DMS153 treated with DMSO at 0.1 percent for 48 hours (cell line): ENCODE data around the gene ABTB2.

Experiments used
- DNase-seq: peaks from one replicate; lab custom pipeline; 2025; ENCODE audit not compliant: unreplicated experiment; lab: John Stamatoyannopoulos, UW

ABTB2 gene

GRCh38 chr11:34176751-34177209 is 181.0 kb downstream of the ABTB2 start:
- peak; percentile 2 for DNase-seq

DNA sequence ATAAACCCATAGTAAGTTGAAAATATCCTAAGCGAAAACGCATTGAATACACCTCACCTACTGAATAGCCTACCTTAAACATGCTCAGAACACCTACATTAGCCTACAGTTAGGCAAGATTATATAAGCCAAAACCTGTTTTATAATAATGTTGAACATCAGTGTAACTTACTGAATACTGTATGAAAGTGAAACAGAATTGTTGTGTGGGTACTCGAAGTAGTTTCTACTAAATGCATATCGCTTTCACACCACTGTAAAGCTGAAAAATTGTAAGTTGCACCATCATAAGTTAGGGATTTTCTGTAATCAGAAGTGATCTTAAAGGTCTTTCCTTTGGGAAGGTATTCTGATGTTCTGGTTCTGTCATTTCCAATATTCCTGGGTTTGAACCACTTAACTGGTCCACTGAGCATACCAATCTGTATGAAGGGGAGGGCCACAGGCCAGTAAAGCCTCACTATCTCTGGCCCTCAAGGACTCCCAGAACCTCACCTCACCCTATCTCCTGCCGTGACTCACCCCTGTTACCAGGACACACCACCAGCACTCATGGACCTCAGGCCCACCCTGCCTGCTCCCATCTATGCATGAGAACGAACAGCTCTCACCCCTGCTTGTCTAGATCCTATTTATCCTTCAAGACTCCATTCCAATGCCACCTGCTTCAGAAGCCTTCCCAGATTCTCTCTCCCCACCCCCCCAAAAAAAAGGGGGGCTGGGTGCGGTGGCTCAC is 182.4 kb downstream of the ABTB2 start:
- DNase-seq, result no peak

GRCh38 chr11:34174412-34175041 is 183.3 kb downstream of the ABTB2 start:
- DNase-seq, result peak; percentile 51

DNA sequence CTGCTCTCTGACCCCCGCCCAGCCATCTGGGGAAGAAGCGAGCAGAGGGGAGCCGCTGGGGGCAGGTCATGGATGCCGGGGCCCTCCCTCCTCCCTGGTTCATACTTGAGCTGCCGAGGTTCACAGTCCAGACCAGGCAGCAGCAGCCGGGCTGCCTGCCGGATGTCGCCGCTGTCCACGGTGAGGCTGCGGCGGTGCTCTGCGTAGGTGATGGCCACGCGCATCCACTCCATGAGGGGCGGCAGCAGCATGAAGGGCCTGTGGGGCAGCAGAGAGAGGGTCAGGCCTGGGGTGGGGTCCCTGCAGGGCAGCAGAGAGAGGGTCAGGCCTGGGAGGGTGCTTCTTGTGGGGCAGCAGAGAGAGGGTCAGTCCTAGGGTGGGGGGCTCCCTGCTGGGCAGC is 184.8 kb downstream of the ABTB2 start:
- DNase-seq, result no peak

DNA sequence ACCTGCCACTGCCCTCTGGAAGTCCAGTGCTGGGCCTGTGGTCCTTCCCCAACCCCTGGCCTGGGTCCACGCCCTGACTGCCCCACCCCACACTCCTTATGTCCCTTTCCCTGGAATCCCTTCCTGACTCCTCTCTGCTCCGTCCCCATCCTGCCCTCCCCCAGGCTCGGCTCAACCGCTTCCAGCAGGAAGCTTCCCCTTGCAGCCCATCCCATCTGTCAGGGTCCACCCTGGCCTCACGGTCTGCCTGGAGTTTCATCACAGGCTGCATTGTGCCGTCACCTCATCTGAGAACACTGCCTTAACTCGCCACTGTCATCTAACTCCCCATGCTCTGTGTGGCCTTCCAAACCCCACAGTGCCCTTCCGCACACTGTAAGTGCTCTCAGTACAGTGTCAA is 188.1 kb downstream of the ABTB2 start:
- no peak for DNase-seq

DNA sequence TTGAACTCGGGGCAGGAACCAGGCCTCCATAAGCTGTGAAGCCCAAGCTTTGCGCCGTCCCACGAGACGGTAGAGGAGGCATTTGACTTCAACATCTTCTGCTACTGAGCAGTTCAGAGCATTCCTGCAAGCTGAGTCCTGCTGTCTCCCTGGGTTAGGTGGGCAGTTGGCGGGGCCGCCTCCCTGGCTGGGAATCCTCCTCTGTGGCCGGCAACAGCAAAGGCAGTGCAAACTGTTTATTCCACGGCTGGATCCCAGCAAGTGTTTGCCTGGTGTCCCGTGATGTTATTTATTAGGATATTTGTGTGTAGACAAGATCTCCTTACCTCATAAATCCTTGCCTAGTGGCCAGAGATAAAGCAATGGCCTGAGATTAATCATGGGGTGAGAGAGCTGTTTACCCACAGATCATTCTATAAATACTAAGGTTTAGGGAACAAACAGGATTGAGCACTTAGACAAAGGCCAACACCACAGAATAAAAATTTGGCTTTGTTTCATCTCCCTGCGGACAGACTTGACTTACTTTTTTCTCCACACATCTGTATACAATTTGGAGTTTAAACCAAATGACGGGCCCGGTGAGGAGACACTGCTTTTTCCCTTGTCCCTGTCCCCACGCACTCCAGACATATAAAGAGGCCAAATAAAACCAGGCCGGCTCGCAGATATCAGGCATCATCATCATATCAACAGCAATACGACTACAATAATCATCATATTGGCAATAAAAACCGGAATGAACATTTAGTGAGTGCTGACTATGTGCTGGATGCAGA is 189.0 kb downstream of the ABTB2 start:
- no peak for DNase-seq

DNA sequence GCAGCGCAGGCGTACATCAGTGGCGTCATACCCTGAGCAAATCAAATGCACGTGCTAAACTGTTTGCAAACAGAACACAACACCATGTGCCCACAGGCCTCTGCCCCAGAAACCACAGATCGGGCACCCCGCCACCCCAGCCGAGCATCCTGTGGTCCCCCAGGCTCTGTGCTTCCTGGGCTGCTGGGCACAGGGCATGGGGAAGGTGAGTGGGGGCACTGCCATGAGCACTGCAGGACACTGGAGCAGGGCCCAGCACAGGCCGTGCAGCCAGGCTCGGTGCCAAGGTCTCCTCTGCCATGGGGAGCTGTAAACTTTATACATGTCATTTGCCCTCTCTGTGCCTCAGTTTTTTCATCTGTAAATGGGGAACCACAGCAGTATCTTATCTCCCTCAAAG is 189.8 kb downstream of the ABTB2 start:
- DNase-seq, result no peak

DNA sequence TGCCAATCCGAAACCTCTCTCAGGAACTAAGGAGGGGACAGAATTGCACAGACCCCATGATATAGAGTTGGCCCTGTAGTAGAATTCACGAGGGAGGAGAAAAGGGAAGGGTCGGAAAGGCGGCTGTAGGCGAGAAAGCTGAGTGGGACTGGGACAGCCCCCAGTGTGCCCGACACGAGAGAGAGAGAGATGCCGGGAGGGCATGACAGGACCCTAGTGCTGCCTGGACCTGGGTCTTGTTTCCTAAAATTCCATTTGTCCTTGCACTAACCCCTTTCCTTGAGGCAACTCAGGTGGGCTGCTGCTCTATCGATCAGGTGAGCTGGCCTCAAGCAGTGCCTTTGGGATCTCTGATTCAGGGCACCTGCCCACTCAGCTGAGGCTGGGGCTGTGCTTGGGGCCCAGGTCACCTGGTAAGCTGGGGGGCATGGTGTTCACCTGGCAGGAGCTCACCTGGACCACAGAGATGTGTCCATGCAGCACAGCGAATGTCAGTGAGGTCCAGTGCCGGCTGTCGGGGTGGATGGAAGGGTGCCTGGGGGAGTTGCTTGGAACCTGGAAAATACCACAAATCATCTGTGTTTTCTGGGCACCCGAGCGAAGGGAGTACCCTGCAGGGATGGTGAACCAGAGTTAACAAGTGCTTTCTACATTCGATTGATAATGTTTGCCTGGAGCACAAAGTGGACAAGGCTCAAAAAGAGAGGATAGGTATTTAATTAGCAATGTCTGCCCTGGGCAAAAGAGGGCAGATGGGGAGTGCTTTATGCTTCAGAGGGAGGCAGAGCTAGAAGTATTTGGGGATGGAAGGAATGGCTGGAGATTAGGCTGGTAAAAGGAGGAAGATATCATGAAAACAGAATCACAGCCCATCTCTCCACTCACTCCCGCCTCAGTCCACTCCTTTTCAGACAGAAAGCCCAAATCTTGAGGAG is 190.7 kb downstream of the ABTB2 start:
- no peak for DNase-seq

DNA sequence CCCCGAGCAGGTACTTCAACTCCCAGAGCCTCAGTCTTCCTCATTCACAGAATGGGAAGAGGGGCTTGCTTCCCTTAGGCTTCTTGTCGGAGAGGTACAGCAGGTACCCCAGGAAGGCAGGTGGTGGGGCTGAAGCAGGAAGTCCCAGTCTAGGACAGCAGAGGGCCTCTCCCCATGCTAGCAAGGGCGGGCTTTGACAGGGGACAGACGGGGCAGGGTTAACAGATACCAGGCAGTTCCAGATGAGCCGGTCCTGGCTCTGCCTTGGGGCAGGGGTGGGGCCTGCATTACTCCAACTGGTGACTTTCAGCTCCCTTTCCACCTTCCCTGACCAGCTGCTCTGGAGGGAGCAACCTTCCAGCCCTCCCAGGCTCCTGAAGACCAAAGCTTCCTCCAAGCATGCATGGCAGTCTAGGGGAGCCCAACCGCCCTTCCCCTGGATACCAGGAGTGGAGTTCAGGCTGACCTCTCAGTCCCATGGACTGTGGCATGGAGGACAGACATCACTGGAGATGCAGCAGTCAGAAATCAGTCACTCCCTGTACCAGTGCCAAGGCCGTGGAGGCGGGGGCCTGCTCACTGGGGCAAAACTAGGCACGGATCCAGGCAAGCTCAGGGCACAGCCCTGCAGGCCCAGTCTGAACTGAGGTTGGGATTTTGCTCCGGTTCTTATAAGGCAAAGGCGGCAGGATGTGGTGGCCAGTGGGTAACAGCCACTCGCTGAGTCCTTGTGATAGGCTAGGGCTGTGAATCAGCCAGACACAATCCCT is 191.8 kb downstream of the ABTB2 start:
- DNase-seq, result no peak

DNA sequence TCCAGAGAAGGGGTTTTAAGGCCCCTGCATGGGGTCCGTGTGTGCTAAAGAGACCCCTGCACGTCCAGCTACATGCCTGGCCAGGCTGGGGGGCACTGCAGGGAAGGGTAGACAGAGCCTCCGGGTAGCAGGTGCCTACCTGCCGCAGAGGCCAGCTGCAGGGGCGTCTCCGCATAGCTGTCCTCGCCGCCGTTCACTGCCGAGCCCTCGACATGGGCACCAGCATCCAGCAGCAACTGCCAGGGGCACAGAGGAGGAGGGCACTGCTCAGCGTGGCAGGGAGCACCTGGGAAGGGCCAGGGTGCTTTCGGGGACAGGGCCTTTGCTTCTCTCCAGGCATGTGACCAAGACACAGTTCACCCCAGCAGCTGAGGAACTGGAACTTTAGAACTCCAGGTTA is 192.7 kb downstream of the ABTB2 start:
- DNase-seq, result no peak

DNA sequence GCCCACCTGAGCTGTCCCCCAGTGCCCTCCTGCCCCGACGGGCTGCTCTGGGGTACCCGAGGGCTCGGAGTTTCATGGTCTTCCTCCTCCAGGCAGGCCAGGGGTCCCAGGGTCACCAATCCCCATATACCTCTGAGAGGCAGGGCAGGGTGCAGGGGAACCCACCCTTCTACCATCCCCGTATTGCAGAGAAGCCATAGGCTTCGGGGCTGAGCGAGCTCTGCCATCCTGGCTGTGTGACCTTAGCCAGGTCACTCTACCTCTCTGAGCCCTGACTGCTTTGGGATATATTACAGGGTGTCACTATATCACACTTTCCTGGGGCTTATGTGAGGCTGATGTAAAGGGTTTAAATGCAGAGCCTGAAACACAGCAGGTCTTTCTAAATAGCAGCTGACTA is 195.0 kb downstream of the ABTB2 start:
- no peak for DNase-seq

- DNase-seq, result no peak
These were observed 195.4 kb downstream of the ABTB2 start for GRCh38 chr11:34162493-34162820.

- no peak for DNase-seq
These were observed 195.9 kb downstream of the ABTB2 start for GRCh38 chr11:34161812-34162492.

GRCh38 chr11:34161361-34161760 is 196.4 kb downstream of the ABTB2 start:
- DNase-seq, result no peak

GRCh38 chr11:34160791-34161190 is 197.0 kb downstream of the ABTB2 start:
- no peak for DNase-seq

DNA sequence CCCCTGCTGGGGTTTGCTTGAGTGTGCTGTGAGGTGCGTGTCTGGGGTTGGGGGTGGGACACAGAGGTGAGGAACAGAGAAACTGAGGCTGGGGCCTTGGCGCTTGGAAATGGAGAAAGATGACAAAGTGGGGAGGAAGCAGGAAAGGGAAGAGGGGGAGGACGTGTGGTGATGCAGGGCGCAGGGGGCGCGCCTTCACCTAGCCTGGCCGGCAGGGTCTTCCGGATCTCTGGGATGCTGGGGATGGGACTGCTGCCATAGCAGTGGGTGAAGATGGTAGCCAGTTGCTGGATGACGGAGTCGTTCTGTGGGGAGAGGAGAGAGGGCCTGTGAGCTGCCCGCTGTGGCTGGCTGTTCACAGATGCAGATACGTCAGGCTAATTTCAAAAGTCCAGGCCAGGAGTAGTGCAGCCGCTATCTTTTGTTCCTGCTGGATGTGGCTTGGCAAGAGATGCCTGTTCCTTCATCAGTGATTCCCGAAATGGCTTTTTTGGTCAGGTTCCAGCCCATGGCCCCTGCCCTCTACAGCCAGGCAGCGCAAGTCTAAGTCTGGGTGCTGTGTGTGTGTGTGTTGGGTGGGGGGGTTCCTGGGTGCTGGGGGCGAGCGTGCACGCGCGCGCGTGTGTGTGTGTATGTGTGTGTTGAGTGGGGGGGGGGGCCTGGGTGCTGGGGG is 197.6 kb downstream of the ABTB2 start:
- DNase-seq, result no peak

GRCh38 chr11:34158661-34159060 is 199.1 kb downstream of the ABTB2 start:
- no peak for DNase-seq

DNA sequence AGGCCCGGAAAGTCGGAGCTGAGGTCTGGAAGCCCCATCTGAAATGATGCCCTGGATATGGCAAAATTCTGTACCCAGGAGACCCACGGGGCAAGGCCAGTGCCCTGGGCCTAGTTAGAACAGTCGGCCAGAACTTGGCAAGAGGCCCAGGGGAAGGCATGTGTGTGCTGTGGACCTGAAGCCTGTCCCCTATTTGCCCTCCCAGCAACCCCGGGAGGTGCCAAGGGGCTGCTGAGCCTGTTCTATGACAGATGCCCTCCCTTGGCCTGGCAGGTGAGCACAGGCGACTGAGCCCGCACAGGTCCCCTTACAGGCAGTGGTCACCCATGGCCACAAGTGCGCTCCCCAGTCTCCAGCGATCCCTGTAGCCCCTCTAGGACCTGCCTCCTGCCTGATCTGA is 200.6 kb downstream of the ABTB2 start:
- DNase-seq, result no peak

GRCh38 chr11:34155757-34156062 is 202.1 kb downstream of the ABTB2 start:
- DNase-seq, result no peak
